ENCODE measurements around the gene ZFYVE21.

DNA sequence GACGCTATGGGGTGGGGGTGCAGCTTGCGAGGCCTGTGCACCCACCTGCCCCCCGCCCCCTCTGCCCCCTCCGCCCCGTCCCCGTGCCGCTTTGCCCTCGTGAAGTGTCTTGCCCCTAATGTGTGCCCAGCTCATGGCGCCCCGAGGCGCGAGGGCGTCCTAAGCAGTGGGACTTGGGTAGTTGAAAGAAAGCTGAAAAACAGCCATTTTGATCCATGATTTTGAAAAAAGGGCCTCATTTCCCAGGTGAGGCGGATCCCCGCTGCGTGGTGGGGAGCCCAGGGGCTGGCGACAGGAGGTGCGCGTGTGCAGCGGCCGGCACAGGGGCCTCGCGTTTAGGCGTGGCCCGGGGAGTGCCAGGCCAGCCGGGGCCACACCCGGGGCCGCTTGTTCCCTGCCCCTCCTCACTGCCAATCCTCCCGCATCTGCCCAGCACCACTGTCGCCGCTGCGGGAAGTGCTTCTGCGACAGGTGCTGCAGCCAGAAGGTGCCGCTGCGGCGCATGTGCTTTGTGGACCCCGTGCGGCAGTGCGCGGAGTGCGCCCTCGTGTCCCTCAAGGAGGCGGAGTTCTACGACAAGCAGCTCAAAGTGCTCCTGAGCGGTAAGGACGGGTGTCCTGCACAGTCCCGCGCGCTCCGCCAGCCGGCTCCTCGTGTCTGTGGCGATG lies 11.8 kb downstream of the ZFYVE21 start:
- TF ChIP-seq EZH2 (IDR thresholded peaks at IDR 0.05) (no peak), TCF7L2 (IDR thresholded peaks at IDR 0.05; ENCODE audit: borderline replicate concordance, extremely low read depth, insufficient read depth, insufficient read length) (no peak), YY1 (IDR thresholded peaks at IDR 0.05; ENCODE audit: extremely low read depth, insufficient replicate concordance, low read depth, low read length) (no peak), RAD21 (IDR thresholded peaks at IDR 0.05; ENCODE audit: low read depth) (no peak), POLR2AphosphoS5 (IDR thresholded peaks at IDR 0.05; ENCODE audit: low read depth, low read length) (no peak), POLR2A (IDR thresholded peaks at IDR 0.05; ENCODE audit: borderline replicate concordance, extremely low read depth, insufficient read depth, insufficient read length) (no peak), REST (IDR thresholded peaks at IDR 0.05; ENCODE audit: low read depth) (no peak), ZFX (IDR thresholded peaks at IDR 0.05) (no peak)
- TF ChIP-seq, protein P1, sequence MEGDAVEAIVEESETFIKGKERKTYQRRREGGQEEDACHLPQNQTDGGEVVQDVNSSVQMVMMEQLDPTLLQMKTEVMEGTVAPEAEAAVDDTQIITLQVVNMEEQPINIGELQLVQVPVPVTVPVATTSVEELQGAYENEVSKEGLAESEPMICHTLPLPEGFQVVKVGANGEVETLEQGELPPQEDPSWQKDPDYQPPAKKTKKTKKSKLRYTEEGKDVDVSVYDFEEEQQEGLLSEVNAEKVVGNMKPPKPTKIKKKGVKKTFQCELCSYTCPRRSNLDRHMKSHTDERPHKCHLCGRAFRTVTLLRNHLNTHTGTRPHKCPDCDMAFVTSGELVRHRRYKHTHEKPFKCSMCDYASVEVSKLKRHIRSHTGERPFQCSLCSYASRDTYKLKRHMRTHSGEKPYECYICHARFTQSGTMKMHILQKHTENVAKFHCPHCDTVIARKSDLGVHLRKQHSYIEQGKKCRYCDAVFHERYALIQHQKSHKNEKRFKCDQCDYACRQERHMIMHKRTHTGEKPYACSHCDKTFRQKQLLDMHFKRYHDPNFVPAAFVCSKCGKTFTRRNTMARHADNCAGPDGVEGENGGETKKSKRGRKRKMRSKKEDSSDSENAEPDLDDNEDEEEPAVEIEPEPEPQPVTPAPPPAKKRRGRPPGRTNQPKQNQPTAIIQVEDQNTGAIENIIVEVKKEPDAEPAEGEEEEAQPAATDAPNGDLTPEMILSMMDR (IDR thresholded peaks at IDR 0.05 in 2 of 3, conservative IDR thresholded peaks at IDR 0.05 in 1 of 3; ENCODE audit: borderline replicate concordance in 1 of 3, insufficient read depth in 1 of 3, low read depth in 2 of 3, low read length in 2 of 3) = no peak
- TF ChIP-seq, protein P2, sequence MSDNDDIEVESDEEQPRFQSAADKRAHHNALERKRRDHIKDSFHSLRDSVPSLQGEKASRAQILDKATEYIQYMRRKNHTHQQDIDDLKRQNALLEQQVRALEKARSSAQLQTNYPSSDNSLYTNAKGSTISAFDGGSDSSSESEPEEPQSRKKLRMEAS (IDR thresholded peaks at IDR 0.05) = no peak
